Measurements from ENCODE around the gene ETV3. TPM values are rescaled to one million over a fixed set of nuclear protein-coding genes. Genes with fewer than 3 reads are reported as not detected.

The ETV3 gene
- total RNA-seq, 2 donors from 2014 or later: 26.9 to 40.6 TPM

DNA sequence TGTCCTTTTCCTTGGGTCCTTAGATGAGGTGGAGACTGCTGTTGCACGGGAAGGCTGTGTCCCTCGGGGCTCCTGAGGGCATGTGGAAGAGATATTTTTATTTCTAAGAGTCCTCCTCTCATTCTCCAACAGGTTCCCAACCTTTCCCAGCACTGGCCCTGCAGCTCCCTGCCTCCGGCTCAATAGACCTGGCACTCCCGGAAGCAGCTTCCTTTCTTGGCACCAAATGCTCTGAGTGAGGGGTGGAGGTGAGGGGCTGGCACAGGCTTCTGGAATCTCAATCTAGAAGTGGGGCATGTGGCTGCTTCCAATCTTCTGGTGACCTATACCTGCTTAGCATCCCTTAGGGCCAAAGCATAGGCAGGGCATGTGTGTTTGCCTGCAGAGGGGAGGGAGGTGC, 43.1 kb downstream of the ETV3 start:
- H3K9ac ChIP-seq (ENCODE audit: extremely low read depth, low read length, poor library complexity, severe bottlenecking): no peak overlapping the region
- Mint-ChIP-seq H3K27ac (no peak overlapping the region), H3K4me1 (peaks cover 17% of the 10 kb centered on the region), H3K9me3 (no peaks in the 10 kb centered on the region), H3K36me3 (ENCODE audit: low read depth) (no peaks in the 10 kb centered on the region), H3K4me3 (no peak overlapping the region), H3K27me3 (ENCODE audit: insufficient read depth) (peaks cover 1% of the 10 kb centered on the region)
- TF ChIP-seq, protein P1, sequence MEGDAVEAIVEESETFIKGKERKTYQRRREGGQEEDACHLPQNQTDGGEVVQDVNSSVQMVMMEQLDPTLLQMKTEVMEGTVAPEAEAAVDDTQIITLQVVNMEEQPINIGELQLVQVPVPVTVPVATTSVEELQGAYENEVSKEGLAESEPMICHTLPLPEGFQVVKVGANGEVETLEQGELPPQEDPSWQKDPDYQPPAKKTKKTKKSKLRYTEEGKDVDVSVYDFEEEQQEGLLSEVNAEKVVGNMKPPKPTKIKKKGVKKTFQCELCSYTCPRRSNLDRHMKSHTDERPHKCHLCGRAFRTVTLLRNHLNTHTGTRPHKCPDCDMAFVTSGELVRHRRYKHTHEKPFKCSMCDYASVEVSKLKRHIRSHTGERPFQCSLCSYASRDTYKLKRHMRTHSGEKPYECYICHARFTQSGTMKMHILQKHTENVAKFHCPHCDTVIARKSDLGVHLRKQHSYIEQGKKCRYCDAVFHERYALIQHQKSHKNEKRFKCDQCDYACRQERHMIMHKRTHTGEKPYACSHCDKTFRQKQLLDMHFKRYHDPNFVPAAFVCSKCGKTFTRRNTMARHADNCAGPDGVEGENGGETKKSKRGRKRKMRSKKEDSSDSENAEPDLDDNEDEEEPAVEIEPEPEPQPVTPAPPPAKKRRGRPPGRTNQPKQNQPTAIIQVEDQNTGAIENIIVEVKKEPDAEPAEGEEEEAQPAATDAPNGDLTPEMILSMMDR (conservative IDR thresholded peaks at IDR 0.05): no peak
- no peaks in the 10 kb centered on the region for H3K4me1 ChIP-seq (ENCODE audit: control insufficient read depth, insufficient read depth, low read length)
- H3K4me3 ChIP-seq (ENCODE audit: low read length): no peak overlapping the region
- H3K9me3 ChIP-seq (ENCODE audit: control insufficient read depth, low read length): no peaks in the 10 kb centered on the region
- H3K27ac ChIP-seq (ENCODE audit: low read depth, low read length): no peak overlapping the region
- H3K36me3 ChIP-seq (ENCODE audit: control insufficient read depth, insufficient read depth, low read length): no peaks in the 10 kb centered on the region
- DNase-seq: no peak
- 84% methylated on average over 4 of the region's 4 CpGs; no CpG with 5 or more reads in 1 of the 2 experiments for WGBS, 2 experiments (ENCODE audit: insufficient coverage in 1 of 2, insufficient read length in 1 of 2)
- H3K27me3 ChIP-seq (ENCODE audit: control insufficient read depth, insufficient read depth, low read length, poor library complexity, severe bottlenecking): no peaks in the 10 kb centered on the region

DNA sequence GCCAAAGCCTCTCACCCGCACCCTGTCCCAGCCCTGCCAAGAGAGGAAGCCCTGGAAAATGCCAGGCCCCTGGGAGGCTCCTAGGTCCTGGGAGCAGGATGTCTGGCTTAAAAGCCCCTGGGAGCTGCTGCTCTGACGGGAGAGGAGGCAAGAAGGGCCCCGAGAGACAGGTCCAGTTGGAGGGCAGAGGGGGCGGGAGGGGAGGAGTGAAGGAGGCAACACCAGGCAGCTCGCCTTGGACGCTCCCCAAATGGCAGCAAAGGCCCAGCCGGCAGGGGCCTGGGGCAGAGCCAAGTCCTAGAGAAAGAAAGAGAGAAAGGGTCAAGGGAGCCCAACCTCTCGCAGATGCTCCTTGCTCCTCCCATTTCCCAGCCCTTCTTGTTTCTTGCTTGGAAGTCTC, 45.4 kb downstream of the ETV3 start:
- Mint-ChIP-seq H3K4me1 (peaks cover 10% of the 10 kb centered on the region), H3K27ac (no peak overlapping the region), H3K9me3 (no peaks in the 10 kb centered on the region), H3K36me3 (ENCODE audit: low read depth) (no peaks in the 10 kb centered on the region), H3K27me3 (ENCODE audit: insufficient read depth) (peaks cover 1% of the 10 kb centered on the region), H3K4me3 (no peak overlapping the region)
- H3K36me3 ChIP-seq (ENCODE audit: control insufficient read depth, insufficient read depth, low read length): no peaks in the 10 kb centered on the region
- DNase-seq: no peak
- TF ChIP-seq, protein P1 (conservative IDR thresholded peaks at IDR 0.05): no peak
- no peak overlapping the region for H3K9ac ChIP-seq (ENCODE audit: extremely low read depth, low read length, poor library complexity, severe bottlenecking)
- H3K9me3 ChIP-seq (ENCODE audit: control insufficient read depth, low read length): no peaks in the 10 kb centered on the region
- H3K27me3 ChIP-seq (ENCODE audit: control insufficient read depth, insufficient read depth, low read length, poor library complexity, severe bottlenecking): no peaks in the 10 kb centered on the region
- H3K4me1 ChIP-seq (ENCODE audit: control insufficient read depth, insufficient read depth, low read length): no peaks in the 10 kb centered on the region
- 91 to 100% methylated on average over 2 to 8 of the region's 8 CpGs for WGBS, 2 experiments (ENCODE audit: insufficient coverage in 1 of 2, insufficient read length in 1 of 2)
- no peak overlapping the region for H3K27ac ChIP-seq (ENCODE audit: low read depth, low read length)
- H3K4me3 ChIP-seq (ENCODE audit: low read length): no peak overlapping the region

DNA sequence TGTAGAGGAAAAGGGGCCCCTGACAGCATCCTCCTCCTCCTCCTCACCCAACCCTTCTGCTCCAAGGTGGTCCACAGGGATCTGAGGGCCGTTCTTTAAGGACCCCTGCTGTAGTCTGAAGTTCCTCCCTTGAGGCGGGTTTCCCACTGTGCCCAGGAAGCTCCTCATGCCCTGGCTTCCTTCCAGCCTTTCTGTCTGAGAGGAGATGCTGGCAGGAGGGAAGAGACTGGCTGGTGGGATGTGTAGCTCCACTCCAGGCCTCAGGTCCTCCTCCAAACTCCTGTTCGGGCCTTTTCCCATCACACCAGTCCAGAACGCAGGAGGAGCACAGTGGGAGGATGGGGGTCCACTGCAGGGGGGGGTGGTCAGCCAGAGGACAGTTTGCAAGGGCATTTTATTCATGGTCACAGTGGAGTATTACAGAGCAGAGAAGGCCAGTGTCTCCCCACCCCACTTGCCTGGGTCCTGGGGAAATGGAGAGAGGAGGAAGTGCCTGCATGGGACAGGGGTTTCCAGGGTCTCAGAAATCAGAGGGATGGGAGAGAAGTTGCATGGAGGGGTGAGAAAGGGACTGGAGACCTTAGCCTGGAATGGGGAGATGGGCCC, 46.4 kb downstream of the ETV3 start:
- Mint-ChIP-seq H3K4me1 (peaks cover 6% of the 10 kb centered on the region), H3K4me3 (no peak overlapping the region), H3K27ac (no peak overlapping the region), H3K9me3 (no peaks in the 10 kb centered on the region), H3K36me3 (ENCODE audit: low read depth) (no peaks in the 10 kb centered on the region), H3K27me3 (ENCODE audit: insufficient read depth) (peaks cover under 1% of the 10 kb centered on the region)
- no peak overlapping the region for H3K4me3 ChIP-seq (ENCODE audit: low read length)
- no peak overlapping the region for H3K9ac ChIP-seq (ENCODE audit: extremely low read depth, low read length, poor library complexity, severe bottlenecking)
- no peak for DNase-seq
- no peaks in the 10 kb centered on the region for H3K4me1 ChIP-seq (ENCODE audit: control insufficient read depth, insufficient read depth, low read length)
- no peak overlapping the region for H3K27ac ChIP-seq (ENCODE audit: low read depth, low read length)
- H3K9me3 ChIP-seq (ENCODE audit: control insufficient read depth, low read length): no peaks in the 10 kb centered on the region
- TF ChIP-seq, protein P1 (conservative IDR thresholded peaks at IDR 0.05): no peak
- H3K36me3 ChIP-seq (ENCODE audit: control insufficient read depth, insufficient read depth, low read length): no peaks in the 10 kb centered on the region
- H3K27me3 ChIP-seq (ENCODE audit: control insufficient read depth, insufficient read depth, low read length, poor library complexity, severe bottlenecking): no peaks in the 10 kb centered on the region
- WGBS, 2 experiments (ENCODE audit: insufficient coverage in 1 of 2, insufficient read length in 1 of 2): 60 to 92% methylated on average over 1 to 4 of the region's 4 CpGs
